Measurements from ENCODE around the gene GNB1L. TPM values are rescaled to one million over a fixed set of nuclear protein-coding genes. Genes with fewer than 3 reads are reported as not detected.
"Not testable (repeated sequence)": the region's sequence is repeated elsewhere in the genome, so short reads cannot be mapped to it uniquely, and the experiment has no call there.

Gene GNB1L
- total RNA-seq, 1 donor: 5.2 TPM

DNA sequence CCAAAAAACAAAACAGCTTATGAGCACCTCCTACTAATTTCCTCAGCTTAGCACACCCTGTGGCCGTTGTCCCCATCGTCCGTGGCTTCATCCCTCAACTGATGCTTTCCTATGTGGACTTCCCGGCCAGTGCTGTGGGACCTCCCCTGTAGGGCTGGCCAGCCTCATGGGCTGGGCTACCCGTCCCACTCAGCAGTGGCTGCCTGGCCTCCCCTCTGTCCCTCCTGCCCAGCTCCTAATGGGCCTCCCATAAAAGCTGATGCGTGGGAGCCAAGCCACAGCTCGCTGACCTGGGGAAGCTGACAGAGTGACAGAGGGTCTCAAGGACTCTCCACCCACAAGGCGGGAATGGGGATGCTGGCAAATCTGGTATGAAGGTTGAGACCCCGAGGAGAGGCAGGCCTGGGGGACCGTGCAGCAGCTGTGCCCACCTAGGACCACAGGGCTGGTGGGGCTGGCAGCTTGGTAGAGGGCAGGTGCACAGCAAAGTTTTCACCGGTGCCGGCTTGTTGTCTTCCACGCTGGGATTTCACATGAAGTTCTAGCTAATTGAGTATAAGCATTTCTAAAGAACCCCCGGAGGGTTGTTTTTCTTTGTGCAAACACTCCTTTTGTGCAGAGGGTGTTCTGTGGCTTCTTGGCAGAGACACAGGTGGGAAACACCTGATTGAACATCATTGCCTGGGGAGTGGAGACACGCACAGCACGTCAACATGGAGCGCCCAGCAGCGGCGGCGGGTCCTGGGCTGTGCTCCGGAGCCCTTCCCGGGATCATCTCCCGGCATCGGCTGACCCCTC, 70.9 kb downstream of the GNB1L start:
- TF ChIP-seq, protein P1, sequence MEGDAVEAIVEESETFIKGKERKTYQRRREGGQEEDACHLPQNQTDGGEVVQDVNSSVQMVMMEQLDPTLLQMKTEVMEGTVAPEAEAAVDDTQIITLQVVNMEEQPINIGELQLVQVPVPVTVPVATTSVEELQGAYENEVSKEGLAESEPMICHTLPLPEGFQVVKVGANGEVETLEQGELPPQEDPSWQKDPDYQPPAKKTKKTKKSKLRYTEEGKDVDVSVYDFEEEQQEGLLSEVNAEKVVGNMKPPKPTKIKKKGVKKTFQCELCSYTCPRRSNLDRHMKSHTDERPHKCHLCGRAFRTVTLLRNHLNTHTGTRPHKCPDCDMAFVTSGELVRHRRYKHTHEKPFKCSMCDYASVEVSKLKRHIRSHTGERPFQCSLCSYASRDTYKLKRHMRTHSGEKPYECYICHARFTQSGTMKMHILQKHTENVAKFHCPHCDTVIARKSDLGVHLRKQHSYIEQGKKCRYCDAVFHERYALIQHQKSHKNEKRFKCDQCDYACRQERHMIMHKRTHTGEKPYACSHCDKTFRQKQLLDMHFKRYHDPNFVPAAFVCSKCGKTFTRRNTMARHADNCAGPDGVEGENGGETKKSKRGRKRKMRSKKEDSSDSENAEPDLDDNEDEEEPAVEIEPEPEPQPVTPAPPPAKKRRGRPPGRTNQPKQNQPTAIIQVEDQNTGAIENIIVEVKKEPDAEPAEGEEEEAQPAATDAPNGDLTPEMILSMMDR (IDR thresholded peaks at IDR 0.05; ENCODE audit: insufficient read depth, low read depth, low read length): no peak
- no peak for DNase-seq (ENCODE audit: low read depth)
- no peak overlapping the region for H3K4me3 ChIP-seq (ENCODE audit: low read depth, low read length)

DNA sequence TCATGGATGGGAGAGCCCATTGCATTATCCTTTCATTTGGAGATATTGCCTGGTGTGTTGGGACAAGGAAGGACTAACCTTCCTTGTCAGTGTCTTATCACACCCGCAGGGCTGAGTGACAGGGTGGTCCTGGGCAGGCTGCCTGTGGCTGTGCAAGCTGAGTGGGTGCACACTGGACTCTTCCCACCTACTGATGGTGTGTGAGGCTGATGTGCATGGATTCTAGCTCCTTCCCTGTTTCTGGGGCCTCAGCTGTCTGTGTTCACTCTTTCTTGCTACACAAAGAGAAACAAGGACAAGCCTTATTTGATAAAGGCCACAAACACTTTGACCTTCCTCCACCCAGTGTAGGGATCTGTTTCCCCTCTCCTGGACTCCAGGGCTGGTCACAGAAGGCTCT, 72.1 kb downstream of the GNB1L start:
- no peak for DNase-seq (ENCODE audit: low read depth)
- no peak overlapping the region for H3K4me3 ChIP-seq (ENCODE audit: low read depth, low read length)
- TF ChIP-seq, protein P1 (IDR thresholded peaks at IDR 0.05; ENCODE audit: insufficient read depth, low read depth, low read length): no peak

DNA sequence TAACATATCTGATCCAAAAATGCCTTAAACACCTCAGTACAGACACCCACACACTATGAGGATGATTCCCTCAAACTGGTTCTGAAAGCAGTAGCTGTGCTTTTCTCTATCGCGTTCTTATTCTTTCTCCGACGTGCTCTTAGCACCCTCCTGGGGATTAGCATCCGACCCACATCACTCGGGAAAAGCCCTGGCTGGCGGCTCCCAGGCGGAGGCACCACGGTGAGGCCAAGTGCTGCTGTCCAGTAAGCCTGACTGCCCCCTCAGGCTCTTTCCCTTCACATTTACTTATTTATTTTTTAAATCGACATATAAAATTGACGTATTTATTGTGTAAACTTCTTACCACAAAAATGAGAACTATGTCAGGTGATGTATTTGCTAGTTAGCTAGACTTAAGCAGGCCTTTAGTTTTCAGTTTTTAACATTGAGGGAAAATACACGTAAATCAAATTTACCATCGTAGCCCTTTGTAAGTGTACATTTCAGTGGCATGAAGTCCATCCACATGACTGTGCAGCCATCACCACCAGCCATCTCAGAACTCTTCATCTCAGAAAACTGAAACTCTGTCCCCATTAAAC, 74.9 kb downstream of the GNB1L start:
- no peak overlapping the region for H3K4me3 ChIP-seq (ENCODE audit: low read depth, low read length)
- DNase-seq (ENCODE audit: low read depth): no peak
- TF ChIP-seq, protein P1 (IDR thresholded peaks at IDR 0.05; ENCODE audit: insufficient read depth, low read depth, low read length): no peak

DNA sequence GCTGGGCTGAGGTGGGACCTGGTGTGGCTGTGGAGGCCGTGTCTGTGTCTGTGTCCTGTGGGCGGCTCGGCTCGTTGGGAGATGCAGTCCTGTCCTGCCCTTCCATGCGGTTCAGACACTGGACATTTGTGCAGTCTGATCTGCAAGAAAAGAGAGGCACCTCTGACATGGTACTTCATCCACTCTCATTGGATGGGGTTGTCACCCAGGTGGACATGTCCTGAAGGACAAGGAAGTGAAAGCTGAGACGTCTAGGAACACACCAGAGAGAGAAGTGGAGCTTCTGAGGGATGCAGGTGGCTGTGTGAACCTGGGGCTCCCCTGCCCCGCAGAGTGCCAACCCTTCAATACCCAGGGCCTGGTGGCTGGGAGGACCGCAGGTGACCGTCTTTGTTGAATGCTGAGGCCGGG, 75.7 kb downstream of the GNB1L start:
- no peak for DNase-seq (ENCODE audit: low read depth)
- TF ChIP-seq, protein P1 (IDR thresholded peaks at IDR 0.05; ENCODE audit: insufficient read depth, low read depth, low read length): no peak
- H3K4me3 ChIP-seq (ENCODE audit: low read depth, low read length): no peak overlapping the region

DNA sequence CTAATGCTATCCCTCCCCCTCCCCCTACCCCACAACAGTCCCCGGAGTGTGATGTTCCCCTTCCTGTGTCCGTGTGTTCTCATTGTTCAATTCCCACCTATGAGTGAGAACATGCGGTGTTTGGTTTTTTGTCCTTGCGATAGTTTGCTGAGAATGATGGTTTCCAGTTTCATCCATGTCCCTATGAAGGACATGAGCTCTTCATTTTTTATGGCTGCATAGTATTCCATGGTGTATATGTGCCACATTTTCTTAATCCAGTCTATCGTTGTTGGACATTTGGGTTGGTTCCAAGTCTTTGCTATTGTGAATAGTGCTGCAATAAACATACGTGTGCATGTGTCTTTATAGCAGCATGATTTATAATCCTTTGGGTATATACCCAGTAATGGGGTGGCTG, 77.5 kb downstream of the GNB1L start:
- DNase-seq (ENCODE audit: low read depth); H3K4me3 ChIP-seq (ENCODE audit: low read depth, low read length): not testable (repeated sequence)

DNA sequence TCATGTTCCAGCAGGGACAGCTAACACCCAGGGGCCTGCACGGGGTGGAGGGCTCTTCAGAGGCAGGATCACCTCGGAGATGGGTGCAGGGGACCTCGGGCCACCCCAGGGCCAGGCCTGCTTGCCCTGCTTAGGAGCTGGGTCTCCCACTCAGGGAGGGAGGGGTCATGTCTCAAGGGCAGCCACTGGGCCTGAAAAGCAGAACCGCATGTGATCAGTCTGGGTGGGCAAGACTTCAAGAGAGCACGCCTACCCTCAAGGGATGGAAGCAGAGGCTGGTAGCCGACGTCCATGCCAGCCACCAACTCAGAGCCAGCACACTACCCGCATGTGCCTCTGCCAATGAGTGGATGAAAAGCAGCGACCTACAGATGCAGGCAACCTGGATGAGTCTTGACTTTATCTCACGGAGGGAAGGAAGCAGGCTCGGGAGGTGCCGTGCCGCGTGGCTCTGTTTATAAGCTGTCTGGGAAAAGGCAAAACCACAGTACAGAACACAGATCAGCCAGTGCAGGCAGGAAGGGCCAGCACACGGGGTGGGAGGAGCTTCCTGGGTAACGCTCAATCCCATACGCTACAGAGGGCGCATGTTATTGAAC, 78.1 kb downstream of the GNB1L start:
- no peak overlapping the region for H3K4me3 ChIP-seq (ENCODE audit: low read depth, low read length)
- DNase-seq (ENCODE audit: low read depth): peak; percentile 83
- TF ChIP-seq, protein P1 (IDR thresholded peaks at IDR 0.05; ENCODE audit: insufficient read depth, low read depth, low read length): no peak

All from fibroblast of villous mesenchyme (primary cell).